Endothelial cell of umbilical vein (primary cell): Measurements from ENCODE around the gene UBR3.
A peak's percentile ranks its signal among the peaks of the same experiment; 100 is the strongest.

Experiments
- EZH2 ChIP-seq: IDR thresholded peaks from 2 replicates; pipeline ENCODE4 v1.6.1; 2012; ENCODE audit warnings: borderline replicate concordance, low read depth, mild to moderate bottlenecking, moderate library complexity, low read length, inconsistent platforms; ENCODE audit not compliant: severe bottlenecking
- MAX ChIP-seq: IDR thresholded peaks from 2 replicates; pipeline ENCODE4 v1.6.1; 2011; ENCODE audit not compliant: insufficient read depth, insufficient read length
- POLR2A ChIP-seq: IDR thresholded peaks from 2 replicates; pipeline ENCODE4 v1.6.1; 2012; ENCODE audit warnings: low read depth, mild to moderate bottlenecking, control low read depth, low read length

GRCh38 chr2:169824373-169825333 is 2.6 kb upstream of the UBR3 start, which contains the start of gene METTL5:
- TF ChIP-seq POLR2A, result peak; percentile 75
- TF ChIP-seq EZH2, result no peak
- TF ChIP-seq MAX, result no peak
